ENCODE measurements around the gene RNF8. TPM values are rescaled to one million over a fixed set of nuclear protein-coding genes. Genes with fewer than 3 reads are reported as not detected.
A peak's percentile ranks its signal among the peaks of the same experiment; 100 is the strongest.

Gene RNF8
- total and polyA plus RNA-seq, 9 of the 15 experiments (the other 6 are each of a cell fraction or from before 2014, with no cell fraction given) = 10.6 to 47.0 (median 37.5) TPM

DNA sequence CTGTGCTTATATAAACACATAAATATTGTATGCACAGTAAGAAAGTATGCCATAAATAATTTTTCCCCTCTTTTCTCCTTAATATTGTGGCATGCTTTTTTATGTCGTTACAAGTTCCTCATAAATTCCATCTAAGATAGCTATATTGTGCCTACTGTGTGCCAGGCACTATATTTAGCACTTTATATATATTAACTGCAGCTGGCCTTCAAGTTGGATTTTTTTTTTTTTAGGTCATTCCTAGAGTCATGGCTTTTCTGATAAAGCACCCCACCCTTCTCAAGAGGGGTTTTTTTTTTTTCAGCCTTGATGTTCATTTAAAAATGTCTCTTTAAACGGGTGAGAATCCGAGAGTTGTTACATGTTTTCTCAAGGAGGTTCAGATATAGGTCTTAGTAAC lies 42.8 kb upstream of the RNF8 start:
- ChIA-PET POLR2A (interaction anchor here (0.5 to 2.4 kb wide), 5 partner anchors 9 to 272 kb away, joined by 3 to 14 read pairs (median 4); no protein-coding TSS in a partner anchor), CTCF (ENCODE audit: low intra/inter-chr PET ratio) (interaction anchor here (0.7 kb wide), 1 partner anchor 293 kb away, joined by 4 read pairs; no protein-coding TSS in a partner anchor)
- no peak for DNase-seq (ENCODE audit: extremely low read depth in 1 of 4, low spot score in 3 of 4)
- Histone ChIP-seq H3K79me2 (ENCODE audit: control insufficient read depth, insufficient read depth, low read length) (no peaks in the 10 kb centered on the region), H3K27ac (ENCODE audit: extremely low read depth, low read depth, low read length) (no peak overlapping the region), H3K9ac (ENCODE audit: insufficient read depth in 1 of 2, low read depth in 2 of 2, low read length in 2 of 2) (peak overlapping the region in 1 of 2 experiments; percentile 9; a peak in 1 of 4 replicates), H3K4me2 (ENCODE audit: insufficient read depth, low read length) (no peak overlapping the region), H3K4me3 (no peak overlapping the region), H2AFZ (ENCODE audit: low read depth, low read length) (no peak overlapping the region), H3K27me3 (ENCODE audit: control insufficient read depth in 2 of 2, insufficient read depth in 2 of 2, low read length in 2 of 2) (no peaks in the 10 kb centered on the region), H3K4me1 (replicated peaks in 1 of 2; ENCODE audit: control insufficient read depth in 2 of 2, insufficient read depth in 2 of 2, low read length in 2 of 2) (peaks cover 21 to 44% of the 10 kb centered on the region in 2 experiments), H4K20me1 (replicated peaks; ENCODE audit: control insufficient read depth, insufficient read depth, low read length) (no peaks in the 10 kb centered on the region), H3K9me1 (ENCODE audit: control insufficient read depth, insufficient read depth, low read length) (peaks cover 5% of the 10 kb centered on the region), H3K9me3 (replicated peaks; ENCODE audit: control insufficient read depth, insufficient read depth, low read depth, low read length) (no peaks in the 10 kb centered on the region), H3K36me3 (ENCODE audit: control insufficient read depth, insufficient read depth, low read length) (peaks cover 63% of the 10 kb centered on the region)
- ATAC-seq = no peak
- FAIRE-seq = no peak
- WGBS (ENCODE audit: insufficient coverage, low coverage, missing lambda C conversion rate) = 27% methylated on average over 3 of the region's 3 CpGs
- BruUV-seq (replicated peaks) = no TSS peak
- intact Hi-C loops (cut with micrococcal nuclease) (no loop called here), in situ Hi-C loops (cut with MboI) (loop anchor here (5.0 kb wide), 1 partner anchor 99 kb away; no protein-coding TSS in a partner anchor)
- no peak for TF ChIP-seq MAFF (IDR thresholded peaks at IDR 0.05; ENCODE audit: low read length)
- TF ChIP-seq, protein P1, sequence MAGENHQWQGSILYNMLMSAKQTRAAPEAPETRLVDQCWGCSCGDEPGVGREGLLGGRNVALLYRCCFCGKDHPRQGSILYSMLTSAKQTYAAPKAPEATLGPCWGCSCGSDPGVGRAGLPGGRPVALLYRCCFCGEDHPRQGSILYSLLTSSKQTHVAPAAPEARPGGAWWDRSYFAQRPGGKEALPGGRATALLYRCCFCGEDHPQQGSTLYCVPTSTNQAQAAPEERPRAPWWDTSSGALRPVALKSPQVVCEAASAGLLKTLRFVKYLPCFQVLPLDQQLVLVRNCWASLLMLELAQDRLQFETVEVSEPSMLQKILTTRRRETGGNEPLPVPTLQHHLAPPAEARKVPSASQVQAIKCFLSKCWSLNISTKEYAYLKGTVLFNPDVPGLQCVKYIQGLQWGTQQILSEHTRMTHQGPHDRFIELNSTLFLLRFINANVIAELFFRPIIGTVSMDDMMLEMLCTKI (IDR thresholded peaks at IDR 0.05; ENCODE audit: partially characterized antibody) = no peak
- TF ChIP-seq ZKSCAN1 (IDR thresholded peaks at IDR 0.05; ENCODE audit: low read depth, low read length) = peak; percentile 74
- TF ChIP-seq MYC (IDR thresholded peaks at IDR 0.05; ENCODE audit: low read depth, low read length) = no peak
- TF ChIP-seq MYC (CRISPR knock-in tag; IDR thresholded peaks at IDR 0.05; ENCODE audit: borderline replicate concordance, low read depth) = no peak
- TF ChIP-seq TCF3 (CRISPR knock-in tag; IDR thresholded peaks at IDR 0.05) = 0 out of 2 replicates have a peak, but pooled peaks have one; percentile 13
- no peak for TF ChIP-seq SIN3A (IDR thresholded peaks at IDR 0.05; ENCODE audit: borderline replicate concordance in 2 of 2, control insufficient read depth in 1 of 2, low read depth in 2 of 2, low read length in 2 of 2)
- no peak for TF ChIP-seq DACH1 (IDR thresholded peaks at IDR 0.05; ENCODE audit: partially characterized antibody)
- no peak for TF ChIP-seq SMAD1 (IDR thresholded peaks at IDR 0.05; ENCODE audit: low read depth, low read length, partially characterized antibody)
- TF ChIP-seq SMAD2 (IDR thresholded peaks at IDR 0.05; ENCODE audit: low read depth, low read length) = no peak
- 0 out of 4 replicates have a peak, but pooled peaks of 1 of the 2 experiments have one; percentile 14 for TF ChIP-seq FOXK2 (conservative IDR thresholded peaks at IDR 0.05 in 1 of 2, IDR thresholded peaks at IDR 0.05 in 1 of 2; ENCODE audit: low read depth in 2 of 2)
- no peak for TF ChIP-seq ZNF12 (CRISPR knock-in tag; IDR thresholded peaks at IDR 0.05)
- TF ChIP-seq CAMTA2 (CRISPR knock-in tag; conservative IDR thresholded peaks at IDR 0.05) = no peak
- TF ChIP-seq GABPB2 (CRISPR knock-in tag; conservative IDR thresholded peaks at IDR 0.05) = no peak
- TF ChIP-seq, protein P2, sequence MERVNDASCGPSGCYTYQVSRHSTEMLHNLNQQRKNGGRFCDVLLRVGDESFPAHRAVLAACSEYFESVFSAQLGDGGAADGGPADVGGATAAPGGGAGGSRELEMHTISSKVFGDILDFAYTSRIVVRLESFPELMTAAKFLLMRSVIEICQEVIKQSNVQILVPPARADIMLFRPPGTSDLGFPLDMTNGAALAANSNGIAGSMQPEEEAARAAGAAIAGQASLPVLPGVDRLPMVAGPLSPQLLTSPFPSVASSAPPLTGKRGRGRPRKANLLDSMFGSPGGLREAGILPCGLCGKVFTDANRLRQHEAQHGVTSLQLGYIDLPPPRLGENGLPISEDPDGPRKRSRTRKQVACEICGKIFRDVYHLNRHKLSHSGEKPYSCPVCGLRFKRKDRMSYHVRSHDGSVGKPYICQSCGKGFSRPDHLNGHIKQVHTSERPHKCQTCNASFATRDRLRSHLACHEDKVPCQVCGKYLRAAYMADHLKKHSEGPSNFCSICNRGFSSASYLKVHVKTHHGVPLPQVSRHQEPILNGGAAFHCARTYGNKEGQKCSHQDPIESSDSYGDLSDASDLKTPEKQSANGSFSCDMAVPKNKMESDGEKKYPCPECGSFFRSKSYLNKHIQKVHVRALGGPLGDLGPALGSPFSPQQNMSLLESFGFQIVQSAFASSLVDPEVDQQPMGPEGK (CRISPR knock-in tag; IDR thresholded peaks at IDR 0.05; ENCODE audit: borderline replicate concordance) = no peak
- TF ChIP-seq CBFA2T3 (IDR thresholded peaks at IDR 0.05) = 0 out of 2 replicates have a peak, but pooled peaks have one; percentile 22
- no peak for TF ChIP-seq PTRF (tag; IDR thresholded peaks at IDR 0.05)
- TF ChIP-seq, protein P3, sequence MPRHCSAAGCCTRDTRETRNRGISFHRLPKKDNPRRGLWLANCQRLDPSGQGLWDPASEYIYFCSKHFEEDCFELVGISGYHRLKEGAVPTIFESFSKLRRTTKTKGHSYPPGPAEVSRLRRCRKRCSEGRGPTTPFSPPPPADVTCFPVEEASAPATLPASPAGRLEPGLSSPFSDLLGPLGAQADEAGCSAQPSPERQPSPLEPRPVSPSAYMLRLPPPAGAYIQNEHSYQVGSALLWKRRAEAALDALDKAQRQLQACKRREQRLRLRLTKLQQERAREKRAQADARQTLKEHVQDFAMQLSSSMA (CRISPR knock-in tag; IDR thresholded peaks at IDR 0.05) = no peak
- peak; percentile 78 for TF ChIP-seq ZNF384 (IDR thresholded peaks at IDR 0.05; ENCODE audit: low read depth, low read length)
- TF ChIP-seq SMARCA4 (IDR thresholded peaks at IDR 0.05) = 0 out of 2 replicates have a peak, but pooled peaks have one; percentile 16
- TF ChIP-seq RCOR1 (IDR thresholded peaks at IDR 0.05; ENCODE audit: borderline replicate concordance in 1 of 2, low read depth in 2 of 2, low read length in 2 of 2) = no peak
